ENCODE measurements around the gene DVL3.

- TF ChIP-seq POLR2A (IDR thresholded peaks at IDR 0.05) (peak; percentile 88 to 90), CTCF (IDR thresholded peaks at IDR 0.05 in 4 of 5, conservative IDR thresholded peaks at IDR 0.05 in 1 of 5) (peak in 1 of 5 experiments; percentile 14)
Observed at GRCh38 chr3:184174646-184175492, 19.7 kb downstream of the DVL3 start, which contains the start of gene AP2M1.

Measured in gastrocnemius medialis (tissue), 4 donors.